Brain microvascular endothelial cell (primary cell): Measurements from ENCODE around the gene CCBE1.

Experiments
- DNase-seq: peaks from one replicate; pipeline ENCODE4 v3.0.0-alpha.2; 2020
- H3K27ac ChIP-seq: fragments of 250-450 bp; sonication (Bioruptor Pico); 2 replicates; pipeline ENCODE4 v1.5.1; 2020; ENCODE audit warnings: mild to moderate bottlenecking, moderate library complexity
- H3K27me3 ChIP-seq: fragments of 250-450 bp; sonication (Bioruptor Pico); replicated peaks from 2 replicates; pipeline ENCODE4 v1.5.1; 2020; ENCODE audit warnings: mild to moderate bottlenecking
- H3K36me3 ChIP-seq: fragments of 250-450 bp; sonication (Bioruptor Pico); replicated peaks from 2 replicates; pipeline ENCODE4 v1.5.1; 2020; ENCODE audit warnings: mild to moderate bottlenecking
- H3K4me3 ChIP-seq: 2 replicates; pipeline ENCODE4 v1.5.1; 2011; ENCODE audit warnings: low read depth, mild to moderate bottlenecking, control low read depth, low read length, moderate library complexity
- in situ Hi-C: cut with HindIII; loops from 2 replicates; pipeline ENCODE4 v1.10.0; 2017; ENCODE audit warnings: low sequenced_read_pairs, low pct_ligation_motif_present
- TF ChIP-seq, protein P1 (sequence below): IDR thresholded peaks from 2 replicates; pipeline ENCODE4 v1.5.1; 2011; ENCODE audit warnings: low read depth, mild to moderate bottlenecking, moderate library complexity, low read length, control low read depth, inconsistent platforms; ENCODE audit errors: missing control alignments

The CCBE1 gene

DNA sequence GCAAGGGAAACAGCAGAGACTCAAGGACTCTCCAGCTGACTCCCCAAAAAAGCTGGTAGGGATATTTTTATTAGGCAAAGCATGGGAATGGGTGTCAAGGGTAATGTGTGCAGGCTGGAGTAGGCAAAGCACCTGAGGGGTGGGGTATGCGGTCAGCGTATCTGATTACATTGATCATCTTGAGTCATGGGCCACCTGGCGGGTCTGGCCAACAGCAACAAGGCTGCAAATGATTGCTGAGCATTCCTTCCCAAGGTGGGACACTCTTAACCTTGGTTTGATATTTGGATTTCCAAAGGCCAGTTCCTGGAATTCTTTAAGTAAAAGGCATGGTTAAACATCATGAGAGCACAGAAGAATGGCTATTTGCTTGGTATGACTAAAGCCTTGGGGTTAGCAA lies 32.6 kb upstream of the CCBE1 start:
- DNase-seq, result no peak
- in situ Hi-C loops, result no loop called here
- Histone ChIP-seq H3K27ac (no peak overlapping the region), H3K27me3 (no peaks in the 10 kb centered on the region), H3K4me3 (no peak overlapping the region), H3K36me3 (no peaks in the 10 kb centered on the region)
- TF ChIP-seq, protein P1, sequence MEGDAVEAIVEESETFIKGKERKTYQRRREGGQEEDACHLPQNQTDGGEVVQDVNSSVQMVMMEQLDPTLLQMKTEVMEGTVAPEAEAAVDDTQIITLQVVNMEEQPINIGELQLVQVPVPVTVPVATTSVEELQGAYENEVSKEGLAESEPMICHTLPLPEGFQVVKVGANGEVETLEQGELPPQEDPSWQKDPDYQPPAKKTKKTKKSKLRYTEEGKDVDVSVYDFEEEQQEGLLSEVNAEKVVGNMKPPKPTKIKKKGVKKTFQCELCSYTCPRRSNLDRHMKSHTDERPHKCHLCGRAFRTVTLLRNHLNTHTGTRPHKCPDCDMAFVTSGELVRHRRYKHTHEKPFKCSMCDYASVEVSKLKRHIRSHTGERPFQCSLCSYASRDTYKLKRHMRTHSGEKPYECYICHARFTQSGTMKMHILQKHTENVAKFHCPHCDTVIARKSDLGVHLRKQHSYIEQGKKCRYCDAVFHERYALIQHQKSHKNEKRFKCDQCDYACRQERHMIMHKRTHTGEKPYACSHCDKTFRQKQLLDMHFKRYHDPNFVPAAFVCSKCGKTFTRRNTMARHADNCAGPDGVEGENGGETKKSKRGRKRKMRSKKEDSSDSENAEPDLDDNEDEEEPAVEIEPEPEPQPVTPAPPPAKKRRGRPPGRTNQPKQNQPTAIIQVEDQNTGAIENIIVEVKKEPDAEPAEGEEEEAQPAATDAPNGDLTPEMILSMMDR, result no peak

DNA sequence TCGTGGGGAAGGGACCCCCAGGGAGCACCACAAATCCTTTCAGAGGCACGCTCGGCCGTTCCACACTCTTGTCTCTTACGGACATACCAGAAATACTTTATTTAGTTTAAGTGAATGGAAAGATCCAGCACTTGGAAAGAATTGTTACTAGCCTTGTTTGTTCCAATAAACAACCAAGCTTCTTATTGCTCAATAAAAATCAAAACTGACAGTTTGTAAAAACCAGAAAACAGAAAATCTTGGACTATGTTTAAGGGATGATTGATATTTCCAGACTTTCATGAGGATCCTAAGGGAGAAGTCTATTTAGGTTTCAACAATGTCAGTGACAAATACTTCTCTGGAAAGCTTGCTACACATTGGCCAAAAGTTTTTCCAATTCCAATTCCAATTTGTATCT lies 31.6 kb upstream of the CCBE1 start:
- Histone ChIP-seq H3K27me3 (no peaks in the 10 kb centered on the region), H3K4me3 (no peak overlapping the region), H3K36me3 (no peaks in the 10 kb centered on the region), H3K27ac (no peak overlapping the region)
- in situ Hi-C loops, result no loop called here
- TF ChIP-seq, protein P1, result no peak
- no peak for DNase-seq

DNA sequence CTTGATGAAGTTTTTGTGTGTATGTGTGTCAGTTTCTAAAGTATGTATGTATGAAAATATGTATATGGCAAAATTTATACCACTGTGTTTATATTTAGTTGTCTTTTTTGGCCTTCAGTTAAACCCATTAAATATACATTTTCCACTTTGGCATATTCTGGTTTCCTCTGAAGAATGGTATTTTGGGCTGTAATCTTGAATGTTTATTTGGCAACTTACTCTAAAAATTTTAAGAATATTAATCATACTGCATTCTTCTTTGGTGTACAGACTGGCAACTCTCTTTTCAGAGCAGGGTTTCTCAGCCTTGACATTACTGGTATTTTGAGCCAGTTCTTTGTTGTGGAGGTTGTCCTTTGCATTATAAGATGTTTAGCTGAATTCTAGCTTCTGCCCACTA lies 27.9 kb upstream of the CCBE1 start:
- Histone ChIP-seq H3K4me3 (no peak overlapping the region), H3K36me3 (no peaks in the 10 kb centered on the region), H3K27me3 (no peaks in the 10 kb centered on the region), H3K27ac (no peak overlapping the region)
- in situ Hi-C loops, result no loop called here
- no peak for DNase-seq
- TF ChIP-seq, protein P1, result no peak

DNA sequence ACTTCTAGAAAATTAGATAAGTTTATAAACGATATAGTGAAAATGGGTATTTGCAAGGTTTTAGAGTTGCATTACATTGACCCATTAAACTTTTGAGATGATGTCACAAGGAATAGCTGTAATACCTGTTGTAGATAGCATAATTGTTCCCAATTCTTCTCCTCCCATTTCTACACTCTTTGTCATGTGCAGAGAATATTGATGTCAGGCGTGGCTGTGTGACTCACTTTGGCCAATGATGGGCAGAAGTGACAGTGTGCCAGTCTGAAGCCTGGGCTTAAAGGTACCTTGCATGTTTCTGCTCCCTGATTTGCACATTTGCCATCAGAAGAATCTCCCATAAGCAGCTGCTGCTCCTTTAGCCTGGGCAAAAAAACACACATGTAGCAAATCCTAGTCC lies 26.9 kb upstream of the CCBE1 start:
- no peak overlapping the region for H3K27ac ChIP-seq
- DNase-seq, result no peak
- no peak overlapping the region for H3K4me3 ChIP-seq
- H3K27me3 ChIP-seq, result no peaks in the 10 kb centered on the region
- TF ChIP-seq, protein P1, result no peak
- in situ Hi-C loops, result no loop called here
- no peaks in the 10 kb centered on the region for H3K36me3 ChIP-seq

DNA sequence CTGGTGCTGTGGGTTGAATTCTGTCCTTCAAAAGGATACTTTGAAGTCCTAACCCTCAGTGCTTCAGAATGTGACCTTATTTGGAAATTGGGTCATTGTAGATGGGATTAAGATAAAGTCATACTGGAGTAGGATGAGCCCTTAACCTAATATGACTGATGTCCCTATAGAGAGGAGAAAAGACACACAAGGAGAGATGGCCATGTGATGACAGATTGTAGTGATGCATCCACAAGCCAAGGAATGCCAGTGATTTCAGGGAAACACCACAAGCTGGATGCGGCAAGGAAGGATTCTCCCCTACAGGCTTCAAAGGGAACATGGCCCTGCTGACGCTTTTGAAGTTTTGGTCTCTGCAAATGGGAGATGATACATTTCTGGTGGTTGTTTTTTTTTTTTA lies 24.7 kb upstream of the CCBE1 start:
- Histone ChIP-seq H3K4me3 (no peak overlapping the region), H3K27me3 (no peaks in the 10 kb centered on the region), H3K36me3 (no peaks in the 10 kb centered on the region), H3K27ac (no peak overlapping the region)
- in situ Hi-C loops, result no loop called here
- no peak for DNase-seq
- TF ChIP-seq, protein P1, result no peak

DNA sequence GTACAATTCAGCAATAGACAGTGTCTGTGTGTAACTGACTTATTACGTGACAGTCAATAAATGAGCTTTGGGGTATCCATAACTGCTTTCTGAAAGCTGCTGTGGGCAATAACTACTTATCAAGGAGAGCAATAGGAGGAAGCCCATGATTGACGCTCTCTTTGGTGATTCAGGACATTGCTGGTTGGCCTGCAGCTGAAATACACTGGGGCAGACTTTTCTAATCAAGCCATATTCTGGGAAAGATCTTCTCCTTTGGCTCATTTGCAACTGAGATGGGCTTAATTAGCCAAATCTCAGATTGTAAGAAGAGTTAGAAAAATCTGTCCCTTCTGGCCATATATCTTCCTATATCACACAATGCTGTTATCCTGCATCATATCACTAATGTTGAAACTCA lies 24.0 kb upstream of the CCBE1 start:
- in situ Hi-C loops, result no loop called here
- no peak for DNase-seq
- TF ChIP-seq, protein P1, result no peak
- Histone ChIP-seq H3K36me3 (no peaks in the 10 kb centered on the region), H3K4me3 (no peak overlapping the region), H3K27me3 (no peaks in the 10 kb centered on the region), H3K27ac (no peak overlapping the region)
